ENCODE results near the gene HP. TPM values are rescaled to one million over a fixed set of nuclear protein-coding genes. Genes with fewer than 3 reads are reported as not detected.
"Not testable (repeated sequence)": the region's sequence is repeated elsewhere in the genome, so short reads cannot be mapped to it uniquely, and the experiment has no call there.

The HP gene
- total RNA-seq, result not detected in 3 replicates
- long read RNA-seq, result 0 reads

GRCh38 chr16:72054254-72054847, at the start of gene HP:
TSS of gene HP (plus strand) at chr16:72054505. CDS start at chr16:72054653, 148 bp downstream.
- H3K4me1 Mint-ChIP-seq (ENCODE audit: low read depth); H3K36me3 Mint-ChIP-seq (ENCODE audit: low read depth); H3K9me3 Mint-ChIP-seq (ENCODE audit: low read depth); DNase-seq (ENCODE audit: low spot score); H3K4me3 Mint-ChIP-seq (ENCODE audit: unreplicated experiment); H3K27ac Mint-ChIP-seq (ENCODE audit: unreplicated experiment): not testable (repeated sequence)
- peaks cover 10% of the 10 kb centered on the region for H3K27me3 Mint-ChIP-seq (ENCODE audit: low read depth)

- DNase-seq (ENCODE audit: low spot score); H3K4me1 Mint-ChIP-seq (ENCODE audit: low read depth); H3K27me3 Mint-ChIP-seq (ENCODE audit: low read depth); H3K9me3 Mint-ChIP-seq (ENCODE audit: low read depth); H3K27ac Mint-ChIP-seq (ENCODE audit: unreplicated experiment); H3K36me3 Mint-ChIP-seq (ENCODE audit: low read depth): not testable (repeated sequence)
- H3K4me3 Mint-ChIP-seq (ENCODE audit: unreplicated experiment), result peak overlapping the region; percentile 85
Observed at GRCh38 chr16:72008065-72008423, 46.3 kb upstream of the HP start.

DNA sequence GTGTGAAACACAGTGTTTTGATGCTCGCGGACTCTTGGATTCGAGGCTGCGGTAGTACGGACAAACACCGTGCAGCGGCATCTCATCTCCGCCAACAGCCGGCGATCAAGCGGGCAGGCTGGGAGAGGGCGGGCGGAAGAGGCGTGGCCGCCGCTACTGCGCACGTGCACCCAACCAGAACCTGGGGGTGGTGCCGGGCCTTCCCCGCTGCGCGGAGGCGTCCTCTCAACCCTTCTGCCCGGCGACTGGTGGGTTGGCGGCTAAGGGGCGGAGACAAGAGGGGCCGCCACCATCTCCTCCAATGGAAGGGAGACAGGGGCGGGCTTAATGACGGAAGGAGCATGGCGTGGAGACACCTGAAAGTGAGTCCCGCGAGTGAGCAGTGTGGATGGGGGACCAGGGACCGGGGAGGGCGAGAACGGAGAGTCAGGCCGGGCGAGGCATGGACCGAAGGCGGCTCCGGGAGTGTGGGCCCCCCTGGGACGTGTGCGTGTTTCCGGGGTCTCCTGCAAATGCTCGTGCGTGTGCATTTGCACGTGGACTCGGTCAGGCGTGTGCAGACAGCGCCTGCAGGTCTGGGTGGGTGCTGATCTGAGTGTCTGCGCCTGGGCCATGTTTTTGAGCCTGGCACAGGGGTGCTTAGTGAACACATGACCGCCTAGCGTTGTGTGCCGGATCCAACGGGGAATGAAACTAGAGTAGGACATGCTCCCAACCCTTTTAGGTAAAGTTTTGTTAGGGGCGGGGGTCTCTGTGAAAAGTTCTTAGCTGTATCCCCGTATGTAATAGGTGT, 45.7 kb upstream of the HP start, which contains the start of gene DHODH:
DHODH (plus strand) TSS at position 321 of the 793 bp plus-strand sequence; CDS start at position 342, 21 bp downstream.
- DNase-seq (ENCODE audit: low spot score), result peak; percentile 99
- TF ChIP-seq CTCF (IDR thresholded peaks at IDR 0.05), result peak; percentile 26
- H3K4me1 Mint-ChIP-seq (ENCODE audit: low read depth), result peaks cover 12% of the 10 kb centered on the region
- peak within 1 kb of the TSS; percentile 85 for H3K4me3 Mint-ChIP-seq (ENCODE audit: unreplicated experiment)
- peak within 1 kb of the TSS; percentile 92 for H3K27ac Mint-ChIP-seq (ENCODE audit: unreplicated experiment)
- no peaks in the 10 kb centered on the region for H3K36me3 Mint-ChIP-seq (ENCODE audit: low read depth)
- peaks cover 1% of the 10 kb centered on the region for H3K27me3 Mint-ChIP-seq (ENCODE audit: low read depth)
- H3K9me3 Mint-ChIP-seq (ENCODE audit: low read depth), result no peaks in the 10 kb centered on the region

- Mint-ChIP-seq H3K9me3 (ENCODE audit: low read depth) (no peaks in the 10 kb centered on the region), H3K36me3 (ENCODE audit: low read depth) (no peaks in the 10 kb centered on the region), H3K27me3 (ENCODE audit: low read depth) (peaks cover 1% of the 10 kb centered on the region), H3K4me1 (ENCODE audit: low read depth) (peaks cover 17% of the 10 kb centered on the region), H3K27ac (ENCODE audit: unreplicated experiment) (no peak overlapping the region), H3K4me3 (ENCODE audit: unreplicated experiment) (peak overlapping the region; percentile 38)
- no peak for TF ChIP-seq CTCF (IDR thresholded peaks at IDR 0.05)
- DNase-seq (ENCODE audit: low spot score), result no peak
Observed at GRCh38 chr16:72009779-72010178, 44.5 kb upstream of the HP start.

- Mint-ChIP-seq H3K9me3 (ENCODE audit: low read depth) (no peaks in the 10 kb centered on the region), H3K4me1 (ENCODE audit: low read depth) (peaks cover 17% of the 10 kb centered on the region), H3K4me3 (ENCODE audit: unreplicated experiment) (no peak overlapping the region), H3K27ac (ENCODE audit: unreplicated experiment) (no peak overlapping the region), H3K27me3 (ENCODE audit: low read depth) (no peaks in the 10 kb centered on the region), H3K36me3 (ENCODE audit: low read depth) (peaks cover 1% of the 10 kb centered on the region)
- TF ChIP-seq CTCF (IDR thresholded peaks at IDR 0.05), result no peak
- DNase-seq (ENCODE audit: low spot score), result no peak
Observed at GRCh38 chr16:72012607-72013006, 41.7 kb upstream of the HP start.

- no peak overlapping the region for H3K4me3 Mint-ChIP-seq (ENCODE audit: unreplicated experiment)
Observed at GRCh38 chr16:72013389-72013788, 40.9 kb upstream of the HP start.

More at GRCh38 chr16:72013389-72013788, 40.9 kb upstream of the HP start:
- DNase-seq (ENCODE audit: low spot score), result no peak
- H3K27me3 Mint-ChIP-seq (ENCODE audit: low read depth), result no peaks in the 10 kb centered on the region
- H3K4me1 Mint-ChIP-seq (ENCODE audit: low read depth), result peaks cover 16% of the 10 kb centered on the region
- H3K36me3 Mint-ChIP-seq (ENCODE audit: low read depth), result peaks cover 4% of the 10 kb centered on the region
- TF ChIP-seq CTCF (IDR thresholded peaks at IDR 0.05), result no peak
- H3K27ac Mint-ChIP-seq (ENCODE audit: unreplicated experiment), result no peak overlapping the region
- H3K9me3 Mint-ChIP-seq (ENCODE audit: low read depth), result no peaks in the 10 kb centered on the region
